CD8-positive, alpha-beta memory T cell (primary cell): ENCODE data around the gene UBAP2. TPM values are rescaled to one million over a fixed set of nuclear protein-coding genes. Genes with fewer than 3 reads are reported as not detected.
A peak's percentile ranks its signal among the peaks of the same experiment; 100 is the strongest.

ENCODE experiments used
- CTCF ChIA-PET: fragments of 350-600 bp; sonication (Branson Sonifier 250); formaldehyde crosslinking; loops from one replicate; lab custom pipeline; 2021; ENCODE audit warnings: antibody characterized with exemption; lab: Charles Lee
- POLR2A ChIA-PET: fragments of 350-600 bp; sonication (Branson Sonifier 250); formaldehyde crosslinking; loops from one replicate; lab custom pipeline; 2021; ENCODE audit warnings: antibody characterized with exemption; lab: Charles Lee
- DNase-seq, 5 donors: peaks; one replicate each; pipeline versions ENCODE4 v3.0.0 to v3.0.0-alpha.2; 2020 to 2022; ENCODE audit warnings: mixed read lengths in 1 of 5
- H3K27ac ChIP-seq: one replicate; pipeline ENCODE4 v1.7.0; 2013; ENCODE audit warnings: low read depth, mild to moderate bottlenecking, low read length, moderate library complexity
- H3K27me3 ChIP-seq: 2 replicates; pipeline ENCODE4 v1.7.0; 2013; ENCODE audit warnings: low read length, mild to moderate bottlenecking; ENCODE audit not compliant: insufficient read depth, poor library complexity, severe bottlenecking
- H3K36me3 ChIP-seq: 2 replicates; pipeline ENCODE4 v1.7.0; 2013; ENCODE audit warnings: mild to moderate bottlenecking, low read length, moderate library complexity; ENCODE audit not compliant: insufficient read depth
- H3K4me1 ChIP-seq: 2 replicates; pipeline ENCODE4 v1.7.0; 2013; ENCODE audit warnings: mild to moderate bottlenecking, low read length, moderate library complexity; ENCODE audit not compliant: insufficient read depth
- H3K4me3 ChIP-seq: 2 replicates; pipeline ENCODE4 v1.7.0; 2013; ENCODE audit warnings: mild to moderate bottlenecking, low read length
- H3K9me3 ChIP-seq: 2 replicates; pipeline ENCODE4 v1.7.0; 2013; ENCODE audit warnings: mild to moderate bottlenecking, low read length
- H3K27ac Mint-ChIP-seq, 8 donors: one replicate each; pipeline ENCODE4 v1.8.0; 2020 to 2021; ENCODE audit warnings: mixed read lengths in 8 of 8, mild to moderate bottlenecking in 6 of 8, inconsistent platforms in 3 of 8, moderate library complexity in 3 of 8
- H3K27me3 Mint-ChIP-seq, 2 donors: one replicate each; pipeline ENCODE4 v1.8.0; 2020 to 2021; ENCODE audit warnings: mixed read lengths in 2 of 2, mild to moderate bottlenecking in 1 of 2, moderate library complexity in 1 of 2
- H3K36me3 Mint-ChIP-seq, 3 donors: one replicate each; pipeline ENCODE4 v1.8.0; 2020 to 2021; ENCODE audit warnings: mixed read lengths in 3 of 3, inconsistent platforms in 1 of 3, mild to moderate bottlenecking in 1 of 3
- H3K4me1 Mint-ChIP-seq, 3 donors: one replicate each; pipeline ENCODE4 v1.8.0; 2020 to 2021; ENCODE audit warnings: mixed read lengths in 3 of 3, inconsistent platforms in 1 of 3, mild to moderate bottlenecking in 1 of 3
- H3K4me3 Mint-ChIP-seq, 7 donors: one replicate each; pipeline ENCODE4 v1.8.0; 2020 to 2021; ENCODE audit warnings: mixed read lengths in 7 of 7, mild to moderate bottlenecking in 6 of 7, moderate library complexity in 4 of 7, inconsistent platforms in 2 of 7
- H3K9me3 Mint-ChIP-seq, 5 donors: one replicate each; pipeline ENCODE4 v1.8.0; 2020 to 2022; ENCODE audit warnings: mixed read lengths in 5 of 5, mild to moderate bottlenecking in 3 of 5, moderate library complexity in 2 of 5, inconsistent platforms in 1 of 5
- polyA plus RNA-seq: library from polyadenylated mRNA; unstranded; fragments of 300-500 nt; fragmentation: Illumina TruSeq; gene quantifications from one replicate; pipeline ENCODE4 v1.2.3, GENCODE V29; 2021
- total RNA-seq, 2 experiments: library from RNA; stranded (reverse); gene quantifications; one replicate each; pipeline ENCODE4 v1.2.3, GENCODE V29; 2021

UBAP2 gene
- total and polyA plus RNA-seq, 3 experiments from 2014 or later, result 16.3 to 51.7 (median 50.0) TPM

- no peaks in the 10 kb centered on the region for H3K27me3 Mint-ChIP-seq
- no peak for DNase-seq
- H3K27ac Mint-ChIP-seq, result no peak overlapping the region
- no peaks in the 10 kb centered on the region for H3K4me1 Mint-ChIP-seq
- CTCF ChIA-PET, result interaction anchor here (1.2 kb wide), 1 partner anchor 42 kb away, joined by 3 read pairs; no protein-coding TSS in a partner anchor
- Histone ChIP-seq H3K36me3 (peaks cover 11% of the 10 kb centered on the region), H3K9me3 (no peaks in the 10 kb centered on the region), H3K27me3 (no peaks in the 10 kb centered on the region), H3K4me1 (no peaks in the 10 kb centered on the region), H3K27ac (no peak overlapping the region), H3K4me3 (no peak overlapping the region)
- peaks cover 0 to 69% (median 27%) of the 10 kb centered on the region in 3 donors for H3K36me3 Mint-ChIP-seq
- no peaks in the 10 kb centered on the region for H3K9me3 Mint-ChIP-seq
- no peak overlapping the region for H3K4me3 Mint-ChIP-seq
- POLR2A ChIA-PET, result no interaction called here
Observed at GRCh38 chr9:33956544-33956943, 92.1 kb downstream of the UBAP2 start.

- no peak for DNase-seq
- Mint-ChIP-seq H3K4me1 (no peaks in the 10 kb centered on the region), H3K4me3 (no peak overlapping the region), H3K36me3 (peaks cover 3 to 63% (median 26%) of the 10 kb centered on the region in 3 donors), H3K9me3 (no peaks in the 10 kb centered on the region), H3K27ac (peak overlapping the region in 1 of 8 donors; percentile 46), H3K27me3 (no peaks in the 10 kb centered on the region)
- POLR2A ChIA-PET, result no interaction called here
- no peak overlapping the region for H3K27ac ChIP-seq
- H3K36me3 ChIP-seq, result peaks cover 14% of the 10 kb centered on the region
- H3K9me3 ChIP-seq, result no peaks in the 10 kb centered on the region
- H3K4me1 ChIP-seq, result no peaks in the 10 kb centered on the region
- H3K4me3 ChIP-seq, result no peak overlapping the region
- CTCF ChIA-PET, result no interaction called here
- H3K27me3 ChIP-seq, result no peaks in the 10 kb centered on the region
Observed at GRCh38 chr9:33952066-33952465, 96.6 kb downstream of the UBAP2 start.

- Mint-ChIP-seq H3K27me3 (no peaks in the 10 kb centered on the region), H3K36me3 (peaks cover 6 to 68% (median 30%) of the 10 kb centered on the region in 3 donors), H3K27ac (peak overlapping the region in 1 of 8 donors; percentile 29), H3K9me3 (no peaks in the 10 kb centered on the region), H3K4me1 (no peaks in the 10 kb centered on the region), H3K4me3 (no peak overlapping the region)
- ChIA-PET POLR2A (interaction anchor here (0.7 kb wide), 1 partner anchor 395 kb away, joined by 7 read pairs; no protein-coding TSS in a partner anchor), CTCF (no interaction called here)
- Histone ChIP-seq H3K27ac (no peak overlapping the region), H3K36me3 (peaks cover 15% of the 10 kb centered on the region), H3K4me3 (no peak overlapping the region), H3K9me3 (no peaks in the 10 kb centered on the region), H3K27me3 (no peaks in the 10 kb centered on the region), H3K4me1 (no peaks in the 10 kb centered on the region)
- no peak for DNase-seq
Observed at GRCh38 chr9:33950371-33950770, 98.3 kb downstream of the UBAP2 start.

GRCh38 chr9:33946779-33947535 lies 101.7 kb downstream of the UBAP2 start:
- ChIA-PET POLR2A (no interaction called here), CTCF (no interaction called here)
- H3K9me3 ChIP-seq, result no peaks in the 10 kb centered on the region
- H3K4me1 ChIP-seq, result no peaks in the 10 kb centered on the region
- Mint-ChIP-seq H3K36me3 (peaks cover 11 to 71% (median 29%) of the 10 kb centered on the region in 3 donors), H3K27me3 (no peaks in the 10 kb centered on the region), H3K4me3 (no peak overlapping the region), H3K27ac (no peak overlapping the region), H3K4me1 (no peaks in the 10 kb centered on the region), H3K9me3 (no peaks in the 10 kb centered on the region)
- no peak overlapping the region for H3K4me3 ChIP-seq
- H3K36me3 ChIP-seq, result peaks cover 10% of the 10 kb centered on the region
- H3K27me3 ChIP-seq, result no peaks in the 10 kb centered on the region
- no peak for DNase-seq
- no peak overlapping the region for H3K27ac ChIP-seq

GRCh38 chr9:33943389-33943788 lies 105.3 kb downstream of the UBAP2 start:
- Histone ChIP-seq H3K9me3 (no peaks in the 10 kb centered on the region), H3K36me3 (peaks cover 16% of the 10 kb centered on the region), H3K27ac (no peak overlapping the region), H3K4me1 (no peaks in the 10 kb centered on the region), H3K27me3 (no peaks in the 10 kb centered on the region), H3K4me3 (no peak overlapping the region)
- DNase-seq, result no peak
- H3K9me3 Mint-ChIP-seq, result no peaks in the 10 kb centered on the region
- peak overlapping the region in 2 of 8 donors; percentile 48 to 63 for H3K27ac Mint-ChIP-seq
- H3K36me3 Mint-ChIP-seq, result peaks cover 11 to 78% (median 26%) of the 10 kb centered on the region in 3 donors
- CTCF ChIA-PET, result no interaction called here
- POLR2A ChIA-PET, result interaction anchor here (0.6 kb wide), 1 partner anchor 9 kb away, joined by 4 read pairs; no protein-coding TSS in a partner anchor
- no peaks in the 10 kb centered on the region for H3K27me3 Mint-ChIP-seq
- peaks cover 0 to 4% (median 2%) of the 10 kb centered on the region in 3 donors for H3K4me1 Mint-ChIP-seq
- no peak overlapping the region for H3K4me3 Mint-ChIP-seq

DNA sequence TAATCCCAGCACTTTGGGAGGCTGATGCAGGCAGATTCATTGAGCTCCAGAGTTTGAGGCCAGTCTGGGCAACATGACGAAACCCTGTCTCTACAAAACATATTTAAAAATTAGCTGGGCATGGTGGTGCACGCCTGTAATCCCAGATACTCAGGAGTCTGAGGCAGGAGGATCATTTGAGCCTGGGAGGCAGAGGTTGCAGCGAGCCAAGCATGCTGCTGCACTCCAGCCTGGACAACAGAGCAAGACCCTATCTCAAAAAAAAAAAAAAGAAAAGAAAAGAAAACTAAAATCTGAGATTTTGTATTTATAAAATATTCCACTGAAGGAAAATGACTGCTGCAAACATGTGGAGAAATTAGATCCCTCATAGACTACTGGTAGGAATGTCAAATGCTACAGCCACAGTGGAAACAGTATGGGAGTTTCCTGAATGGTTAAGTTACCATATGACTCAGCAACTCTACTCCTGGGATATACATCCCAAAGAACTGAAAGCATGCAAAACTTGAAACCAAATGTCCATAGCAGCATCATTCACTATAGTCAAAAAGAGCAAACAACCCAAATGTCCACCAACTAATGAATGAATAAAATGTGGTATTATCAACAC lies 106.1 kb downstream of the UBAP2 start:
- no peak overlapping the region for H3K4me3 ChIP-seq
- peaks cover 8 to 72% (median 23%) of the 10 kb centered on the region in 3 donors for H3K36me3 Mint-ChIP-seq
- no peaks in the 10 kb centered on the region for H3K27me3 ChIP-seq
- H3K36me3 ChIP-seq, result peaks cover 16% of the 10 kb centered on the region
- no peak for DNase-seq
- ChIA-PET POLR2A (no interaction called here), CTCF (no interaction called here)
- no peaks in the 10 kb centered on the region for H3K27me3 Mint-ChIP-seq
- peak overlapping the region in 2 of 8 donors; percentile 7 to 63 for H3K27ac Mint-ChIP-seq
- peaks cover 0 to 4% (median 2%) of the 10 kb centered on the region in 3 donors for H3K4me1 Mint-ChIP-seq
- no peaks in the 10 kb centered on the region for H3K4me1 ChIP-seq
- H3K4me3 Mint-ChIP-seq, result no peak overlapping the region
- H3K9me3 ChIP-seq, result no peaks in the 10 kb centered on the region
- no peaks in the 10 kb centered on the region for H3K9me3 Mint-ChIP-seq
- no peak overlapping the region for H3K27ac ChIP-seq

DNA sequence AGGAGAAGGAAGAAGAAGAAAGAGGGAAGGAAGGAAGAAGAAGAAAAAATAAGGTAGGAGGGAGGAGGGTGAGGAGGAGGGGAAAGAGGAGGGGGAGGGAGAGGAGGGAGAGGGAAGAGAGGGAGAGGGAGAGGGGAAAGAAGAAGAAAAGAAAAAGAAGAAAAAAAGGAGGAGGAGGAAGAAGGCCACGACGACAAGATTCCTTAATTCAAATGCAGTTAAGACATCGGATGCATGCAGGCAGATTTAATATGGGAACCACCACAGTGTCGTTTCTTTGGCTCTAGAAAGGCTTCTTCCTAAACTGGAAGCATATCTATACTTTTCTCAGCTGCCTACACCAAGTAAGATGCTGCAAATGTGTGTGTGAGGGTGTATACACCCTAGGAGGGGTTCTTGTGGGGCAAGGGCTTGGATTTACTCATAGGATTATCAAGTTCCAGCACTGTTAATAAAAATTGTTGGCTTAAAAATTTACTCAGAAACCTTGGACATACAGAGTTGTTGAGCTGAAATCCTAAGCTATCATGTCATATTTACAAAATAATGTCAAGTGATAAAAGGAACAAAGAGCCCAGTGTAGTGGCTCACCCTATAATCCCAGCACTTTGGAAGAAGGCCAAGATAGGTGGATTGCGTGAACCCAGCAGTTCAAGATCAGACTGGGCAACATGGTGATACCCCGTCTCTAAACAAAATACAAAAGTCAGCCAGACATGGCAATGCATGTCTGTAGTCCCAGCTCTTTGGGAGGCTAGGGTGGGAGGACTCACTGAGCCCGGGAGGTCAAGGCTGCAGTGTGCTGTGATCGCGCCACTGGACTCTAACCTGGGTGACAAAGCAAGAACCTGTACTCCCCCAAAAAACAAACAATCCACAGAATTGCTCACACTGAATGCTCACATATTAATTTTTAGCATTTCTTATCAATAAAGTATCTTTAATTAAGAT lies 108.5 kb downstream of the UBAP2 start:
- ChIA-PET POLR2A (no interaction called here), CTCF (no interaction called here)
- Mint-ChIP-seq H3K36me3 (peaks cover 4 to 65% (median 22%) of the 10 kb centered on the region in 3 donors), H3K27ac (peak overlapping the region in 1 of 8 donors; percentile 47), H3K4me3 (no peak overlapping the region), H3K9me3 (no peaks in the 10 kb centered on the region), H3K4me1 (peaks cover 0 to 4% (median 2%) of the 10 kb centered on the region in 3 donors), H3K27me3 (peaks cover 0 to 1% of the 10 kb centered on the region in 2 donors)
- Histone ChIP-seq H3K9me3 (no peaks in the 10 kb centered on the region), H3K27ac (no peak overlapping the region), H3K36me3 (peaks cover 10% of the 10 kb centered on the region), H3K4me3 (no peak overlapping the region), H3K4me1 (no peaks in the 10 kb centered on the region), H3K27me3 (no peaks in the 10 kb centered on the region)
- DNase-seq, result no peak
